Endothelial cell of umbilical vein (primary cell): ENCODE data around the gene MS4A2.

Source experiments
- CTCF ChIP-seq, 2 donors: IDR thresholded peaks; 1 replicate in 1 of 2; 2 replicates in 1 of 2; pipeline ENCODE4 v1.5.1; 2011; ENCODE audit warnings: low read length in 2 of 2, mild to moderate bottlenecking in 2 of 2, moderate library complexity in 2 of 2, control low read depth in 1 of 2, inconsistent platforms in 1 of 2, low read depth in 1 of 2; ENCODE audit not compliant: insufficient read depth in 1 of 2; ENCODE audit errors: extremely low read depth in 1 of 2
- EZH2 ChIP-seq: IDR thresholded peaks from 2 replicates; pipeline ENCODE4 v1.6.1; 2012; ENCODE audit warnings: borderline replicate concordance, low read depth, mild to moderate bottlenecking, moderate library complexity, low read length, inconsistent platforms; ENCODE audit not compliant: severe bottlenecking
- POLR2A ChIP-seq: IDR thresholded peaks from 2 replicates; pipeline ENCODE4 v1.6.1; 2012; ENCODE audit warnings: low read depth, mild to moderate bottlenecking, control low read depth, low read length
- POLR2AphosphoS5 ChIP-seq: IDR thresholded peaks from 2 replicates; pipeline ENCODE4 v1.6.1; 2012; ENCODE audit warnings: low read depth, mild to moderate bottlenecking, control low read depth, low read length, moderate library complexity; ENCODE audit not compliant: insufficient read depth

- TF ChIP-seq POLR2AphosphoS5: no peak
- TF ChIP-seq CTCF (IDR thresholded peaks at IDR 0.05; ENCODE audit: extremely low read depth in 1 of 2, insufficient read depth in 1 of 2, low read depth in 1 of 2, low read length in 2 of 2): no peak
- TF ChIP-seq POLR2A: no peak
- TF ChIP-seq EZH2: no peak
These were observed 9.7 kb upstream of the MS4A2 start for GRCh38 chr11:60078745-60079144.
